ENCODE measurements around the gene ACTN4. TPM values are rescaled to one million over a fixed set of nuclear protein-coding genes. Genes with fewer than 3 reads are reported as not detected.

Gene ACTN4
- total and polyA plus RNA-seq, 2 experiments from 2014 or later: 68.9 to 427 TPM

DNA sequence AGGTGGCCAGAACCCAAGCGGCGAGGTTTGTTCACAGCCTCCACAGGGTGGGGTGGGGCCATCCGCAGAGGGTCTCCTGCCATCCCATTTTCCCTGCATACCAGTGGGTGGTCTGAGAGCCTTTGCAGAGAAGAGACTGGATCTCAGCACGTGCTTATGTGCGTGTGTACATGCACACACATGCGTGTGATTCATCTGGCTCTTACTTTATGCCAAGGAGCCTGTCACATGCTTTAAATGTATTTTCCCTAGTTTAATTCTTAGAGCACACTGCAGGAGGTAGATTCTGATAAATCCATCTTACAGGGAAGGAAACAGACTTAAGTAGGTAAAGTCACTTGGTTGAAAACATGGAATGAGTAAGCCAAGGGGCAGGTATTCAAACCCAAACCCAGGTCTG, 49.7 kb downstream of the ACTN4 start:
- H3K9me3 Mint-ChIP-seq: no peaks in the 10 kb centered on the region
- peaks cover 32% of the 10 kb centered on the region for H3K27me3 Mint-ChIP-seq (ENCODE audit: insufficient read depth, low read depth, poor library complexity)
- H3K36me3 ChIP-seq (ENCODE audit: insufficient read depth): peaks cover 4% of the 10 kb centered on the region; the same call in 1 of the 2 replicates
- H3K27ac ChIP-seq (ENCODE audit: low read depth): peak overlapping the region; percentile 74
- no peak overlapping the region for H2AFZ ChIP-seq
- H3K4me3 ChIP-seq: no peak overlapping the region
- TF ChIP-seq CREB1 (CRISPR knock-in tag; IDR thresholded peaks at IDR 0.05; ENCODE audit: low read depth): no peak
- no peak for TF ChIP-seq EZH2phosphoT487 (IDR thresholded peaks at IDR 0.05; ENCODE audit: unreplicated experiment)
- no peak for TF ChIP-seq POLR2AphosphoS5 (IDR thresholded peaks at IDR 0.05; ENCODE audit: low read depth)
- no peak for ATAC-seq
- no peak for DNase-seq (ENCODE audit: low spot score)
- H3F3A ChIP-seq (replicated peaks; ENCODE audit: low read depth): 0 out of 2 replicates have a peak, but pooled peaks cover 11% of the 10 kb centered on the region
- peaks cover 46% of the 10 kb centered on the region for H3K36me3 Mint-ChIP-seq (ENCODE audit: low read depth)
- peaks cover 30% of the 10 kb centered on the region for H4K20me1 ChIP-seq (replicated peaks; ENCODE audit: insufficient read depth)
- H3K79me2 ChIP-seq (replicated peaks; ENCODE audit: insufficient read depth): peaks cover 83% of the 10 kb centered on the region
- H3K9me2 ChIP-seq (ENCODE audit: insufficient read depth): no peaks in the 10 kb centered on the region
- H3K4me2 ChIP-seq: no peak overlapping the region
- no peak overlapping the region for H3K27ac Mint-ChIP-seq
- H3K4me1 ChIP-seq (ENCODE audit: insufficient read depth): peaks cover 37% of the 10 kb centered on the region
- no peaks in the 10 kb centered on the region for H3K27me3 ChIP-seq (ENCODE audit: insufficient read depth)
- no peak overlapping the region for H3K4me3 Mint-ChIP-seq
- H3K4me1 Mint-ChIP-seq: peaks cover 70% of the 10 kb centered on the region

DNA sequence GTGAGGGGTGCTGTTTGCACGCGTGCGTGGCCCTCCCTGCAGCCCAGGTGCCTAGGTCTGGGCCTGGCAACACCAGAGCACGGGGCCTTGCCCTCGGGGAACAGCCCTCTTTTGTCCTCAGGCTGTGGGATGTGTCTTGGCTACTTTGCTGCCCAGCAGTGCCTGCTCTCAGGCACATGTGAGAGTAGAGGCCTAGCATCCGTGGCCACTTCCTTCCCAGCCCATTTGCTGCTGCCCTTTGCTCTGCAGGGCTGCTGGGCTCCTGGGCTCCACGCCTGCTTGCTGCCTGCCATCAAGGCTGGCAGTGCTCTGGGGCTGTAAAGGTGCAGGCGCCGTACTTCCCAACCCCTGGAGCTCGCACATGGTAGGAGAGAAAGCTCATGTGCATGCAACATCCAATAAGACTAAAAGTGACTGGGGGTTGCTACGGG, 50.2 kb downstream of the ACTN4 start:
- peak overlapping the region; percentile 81; the same call in 1 of the 2 replicates for H3K27ac Mint-ChIP-seq
- H3K9me2 ChIP-seq (ENCODE audit: insufficient read depth): no peaks in the 10 kb centered on the region
- peak overlapping the region; percentile 74 for H3K27ac ChIP-seq (ENCODE audit: low read depth)
- peaks cover 27% of the 10 kb centered on the region for H3K27me3 Mint-ChIP-seq (ENCODE audit: insufficient read depth, low read depth, poor library complexity)
- DNase-seq (ENCODE audit: low spot score) (no peak), ATAC-seq (no peak; the same call in 2 of the 3 replicates)
- H3K36me3 ChIP-seq (ENCODE audit: insufficient read depth): peaks cover 4% of the 10 kb centered on the region; the same call in 1 of the 2 replicates
- peaks cover 80% of the 10 kb centered on the region for H3K79me2 ChIP-seq (replicated peaks; ENCODE audit: insufficient read depth)
- H3K4me1 ChIP-seq (ENCODE audit: insufficient read depth): peaks cover 32% of the 10 kb centered on the region
- H3K4me1 Mint-ChIP-seq: peaks cover 65% of the 10 kb centered on the region
- no peak overlapping the region for H3K4me3 Mint-ChIP-seq
- H3F3A ChIP-seq (replicated peaks; ENCODE audit: low read depth): 0 out of 2 replicates have a peak, but pooled peaks cover 9% of the 10 kb centered on the region
- H3K9me3 Mint-ChIP-seq: no peaks in the 10 kb centered on the region
- H3K4me2 ChIP-seq: no peak overlapping the region
- H3K27me3 ChIP-seq (ENCODE audit: insufficient read depth): no peaks in the 10 kb centered on the region
- H3K4me3 ChIP-seq: no peak overlapping the region
- H2AFZ ChIP-seq: no peak overlapping the region
- H4K20me1 ChIP-seq (replicated peaks; ENCODE audit: insufficient read depth): peaks cover 30% of the 10 kb centered on the region
- peaks cover 46% of the 10 kb centered on the region for H3K36me3 Mint-ChIP-seq (ENCODE audit: low read depth)
- no peak for TF ChIP-seq ZNF331 (CRISPR knock-in tag; IDR thresholded peaks at IDR 0.05; ENCODE audit: low read depth)
- no peak for TF ChIP-seq EZH2 (IDR thresholded peaks at IDR 0.05; ENCODE audit: low read depth, unreplicated experiment)
- TF ChIP-seq POLR2AphosphoS5 (IDR thresholded peaks at IDR 0.05; ENCODE audit: low read depth): no peak
- no peak for TF ChIP-seq CREB1 (CRISPR knock-in tag; IDR thresholded peaks at IDR 0.05; ENCODE audit: low read depth)
- TF ChIP-seq, protein P1, sequence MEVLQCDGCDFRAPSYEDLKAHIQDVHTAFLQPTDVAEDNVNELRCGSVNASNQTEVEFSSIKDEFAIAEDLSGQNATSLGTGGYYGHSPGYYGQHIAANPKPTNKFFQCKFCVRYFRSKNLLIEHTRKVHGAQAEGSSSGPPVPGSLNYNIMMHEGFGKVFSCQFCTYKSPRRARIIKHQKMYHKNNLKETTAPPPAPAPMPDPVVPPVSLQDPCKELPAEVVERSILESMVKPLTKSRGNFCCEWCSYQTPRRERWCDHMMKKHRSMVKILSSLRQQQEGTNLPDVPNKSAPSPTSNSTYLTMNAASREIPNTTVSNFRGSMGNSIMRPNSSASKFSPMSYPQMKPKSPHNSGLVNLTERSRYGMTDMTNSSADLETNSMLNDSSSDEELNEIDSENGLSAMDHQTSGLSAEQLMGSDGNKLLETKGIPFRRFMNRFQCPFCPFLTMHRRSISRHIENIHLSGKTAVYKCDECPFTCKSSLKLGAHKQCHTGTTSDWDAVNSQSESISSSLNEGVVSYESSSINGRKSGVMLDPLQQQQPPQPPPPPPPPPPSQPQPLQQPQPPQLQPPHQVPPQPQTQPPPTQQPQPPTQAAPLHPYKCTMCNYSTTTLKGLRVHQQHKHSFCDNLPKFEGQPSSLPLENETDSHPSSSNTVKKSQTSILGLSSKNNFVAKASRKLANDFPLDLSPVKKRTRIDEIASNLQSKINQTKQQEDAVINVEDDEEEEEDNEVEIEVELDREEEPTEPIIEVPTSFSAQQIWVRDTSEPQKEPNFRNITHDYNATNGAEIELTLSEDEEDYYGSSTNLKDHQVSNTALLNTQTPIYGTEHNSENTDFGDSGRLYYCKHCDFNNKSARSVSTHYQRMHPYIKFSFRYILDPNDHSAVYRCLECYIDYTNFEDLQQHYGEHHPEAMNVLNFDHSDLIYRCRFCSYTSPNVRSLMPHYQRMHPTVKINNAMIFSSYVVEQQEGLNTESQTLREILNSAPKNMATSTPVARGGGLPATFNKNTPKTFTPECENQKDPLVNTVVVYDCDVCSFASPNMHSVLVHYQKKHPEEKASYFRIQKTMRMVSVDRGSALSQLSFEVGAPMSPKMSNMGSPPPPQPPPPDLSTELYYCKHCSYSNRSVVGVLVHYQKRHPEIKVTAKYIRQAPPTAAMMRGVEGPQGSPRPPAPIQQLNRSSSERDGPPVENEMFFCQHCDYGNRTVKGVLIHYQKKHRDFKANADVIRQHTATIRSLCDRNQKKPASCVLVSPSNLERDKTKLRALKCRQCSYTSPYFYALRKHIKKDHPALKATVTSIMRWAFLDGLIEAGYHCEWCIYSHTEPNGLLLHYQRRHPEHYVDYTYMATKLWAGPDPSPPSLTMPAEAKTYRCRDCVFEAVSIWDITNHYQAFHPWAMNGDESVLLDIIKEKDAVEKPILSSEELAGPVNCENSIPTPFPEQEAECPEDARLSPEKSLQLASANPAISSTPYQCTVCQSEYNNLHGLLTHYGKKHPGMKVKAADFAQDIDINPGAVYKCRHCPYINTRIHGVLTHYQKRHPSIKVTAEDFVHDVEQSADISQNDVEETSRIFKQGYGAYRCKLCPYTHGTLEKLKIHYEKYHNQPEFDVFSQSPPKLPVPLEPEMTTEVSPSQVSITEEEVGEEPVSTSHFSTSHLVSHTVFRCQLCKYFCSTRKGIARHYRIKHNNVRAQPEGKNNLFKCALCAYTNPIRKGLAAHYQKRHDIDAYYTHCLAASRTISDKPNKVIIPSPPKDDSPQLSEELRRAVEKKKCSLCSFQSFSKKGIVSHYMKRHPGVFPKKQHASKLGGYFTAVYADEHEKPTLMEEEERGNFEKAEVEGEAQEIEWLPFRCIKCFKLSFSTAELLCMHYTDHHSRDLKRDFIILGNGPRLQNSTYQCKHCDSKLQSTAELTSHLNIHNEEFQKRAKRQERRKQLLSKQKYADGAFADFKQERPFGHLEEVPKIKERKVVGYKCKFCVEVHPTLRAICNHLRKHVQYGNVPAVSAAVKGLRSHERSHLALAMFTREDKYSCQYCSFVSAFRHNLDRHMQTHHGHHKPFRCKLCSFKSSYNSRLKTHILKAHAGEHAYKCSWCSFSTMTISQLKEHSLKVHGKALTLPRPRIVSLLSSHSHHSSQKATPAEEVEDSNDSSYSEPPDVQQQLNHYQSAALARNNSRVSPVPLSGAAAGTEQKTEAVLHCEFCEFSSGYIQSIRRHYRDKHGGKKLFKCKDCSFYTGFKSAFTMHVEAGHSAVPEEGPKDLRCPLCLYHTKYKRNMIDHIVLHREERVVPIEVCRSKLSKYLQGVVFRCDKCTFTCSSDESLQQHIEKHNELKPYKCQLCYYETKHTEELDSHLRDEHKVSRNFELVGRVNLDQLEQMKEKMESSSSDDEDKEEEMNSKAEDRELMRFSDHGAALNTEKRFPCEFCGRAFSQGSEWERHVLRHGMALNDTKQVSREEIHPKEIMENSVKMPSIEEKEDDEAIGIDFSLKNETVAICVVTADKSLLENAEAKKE (CRISPR knock-in tag; IDR thresholded peaks at IDR 0.05): no peak
- TF ChIP-seq ZNF114 (CRISPR knock-in tag; IDR thresholded peaks at IDR 0.05): no peak
- TF ChIP-seq, protein P2, sequence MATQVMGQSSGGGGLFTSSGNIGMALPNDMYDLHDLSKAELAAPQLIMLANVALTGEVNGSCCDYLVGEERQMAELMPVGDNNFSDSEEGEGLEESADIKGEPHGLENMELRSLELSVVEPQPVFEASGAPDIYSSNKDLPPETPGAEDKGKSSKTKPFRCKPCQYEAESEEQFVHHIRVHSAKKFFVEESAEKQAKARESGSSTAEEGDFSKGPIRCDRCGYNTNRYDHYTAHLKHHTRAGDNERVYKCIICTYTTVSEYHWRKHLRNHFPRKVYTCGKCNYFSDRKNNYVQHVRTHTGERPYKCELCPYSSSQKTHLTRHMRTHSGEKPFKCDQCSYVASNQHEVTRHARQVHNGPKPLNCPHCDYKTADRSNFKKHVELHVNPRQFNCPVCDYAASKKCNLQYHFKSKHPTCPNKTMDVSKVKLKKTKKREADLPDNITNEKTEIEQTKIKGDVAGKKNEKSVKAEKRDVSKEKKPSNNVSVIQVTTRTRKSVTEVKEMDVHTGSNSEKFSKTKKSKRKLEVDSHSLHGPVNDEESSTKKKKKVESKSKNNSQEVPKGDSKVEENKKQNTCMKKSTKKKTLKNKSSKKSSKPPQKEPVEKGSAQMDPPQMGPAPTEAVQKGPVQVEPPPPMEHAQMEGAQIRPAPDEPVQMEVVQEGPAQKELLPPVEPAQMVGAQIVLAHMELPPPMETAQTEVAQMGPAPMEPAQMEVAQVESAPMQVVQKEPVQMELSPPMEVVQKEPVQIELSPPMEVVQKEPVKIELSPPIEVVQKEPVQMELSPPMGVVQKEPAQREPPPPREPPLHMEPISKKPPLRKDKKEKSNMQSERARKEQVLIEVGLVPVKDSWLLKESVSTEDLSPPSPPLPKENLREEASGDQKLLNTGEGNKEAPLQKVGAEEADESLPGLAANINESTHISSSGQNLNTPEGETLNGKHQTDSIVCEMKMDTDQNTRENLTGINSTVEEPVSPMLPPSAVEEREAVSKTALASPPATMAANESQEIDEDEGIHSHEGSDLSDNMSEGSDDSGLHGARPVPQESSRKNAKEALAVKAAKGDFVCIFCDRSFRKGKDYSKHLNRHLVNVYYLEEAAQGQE (IDR thresholded peaks at IDR 0.05; ENCODE audit: unreplicated experiment): no peak
- no peak for TF ChIP-seq STAT1 (IDR thresholded peaks at IDR 0.05; ENCODE audit: unreplicated experiment)
- TF ChIP-seq CTCF (conservative IDR thresholded peaks at IDR 0.05; ENCODE audit: low read depth in 2 of 2): no peak
- no peak for TF ChIP-seq EZH2phosphoT487 (IDR thresholded peaks at IDR 0.05; ENCODE audit: unreplicated experiment)

Measured in GM23338 (cell line).